Common myeloid progenitor, CD34-positive (primary cell): ENCODE results near the gene NPPA.

Source experiments
- CTCF ChIA-PET: fragments of 350-600 bp; sonication (Branson Sonifier 250); formaldehyde crosslinking; loops from one replicate; lab custom pipeline; 2021; ENCODE audit warnings: antibody characterized with exemption; lab: Charles Lee
- POLR2A ChIA-PET: fragments of 350-600 bp; sonication (Branson Sonifier 250); formaldehyde crosslinking; loops from one replicate; lab custom pipeline; 2021; ENCODE audit warnings: antibody characterized with exemption; lab: Charles Lee
- DNase-seq, 3 donors: peaks; one replicate each; pipeline versions ENCODE4 v3.0.0 to v3.0.0-alpha.2; 2013
- H3K27ac ChIP-seq, 2 experiments: 1 replicate in 1 of 2; 2 replicates in 1 of 2; pipeline ENCODE4 v1.7.0; 2013; ENCODE audit warnings: inconsistent platforms in 2 of 2, low read length in 2 of 2, mild to moderate bottlenecking in 2 of 2, low read depth in 1 of 2, moderate library complexity in 1 of 2; ENCODE audit not compliant: severe bottlenecking in 2 of 2, insufficient read depth in 1 of 2, poor library complexity in 1 of 2
- H3K27me3 ChIP-seq, 5 experiments: replicated peaks in 2 of 5; 1 replicate in 3 of 5; 2 replicates in 2 of 5; pipeline versions ENCODE4 v1.6.1 to v1.7.0; 2013; ENCODE audit warnings: low read length in 4 of 5, mild to moderate bottlenecking in 2 of 5, moderate library complexity in 2 of 5, inconsistent platforms in 1 of 5; ENCODE audit not compliant: insufficient read depth in 5 of 5, control insufficient read depth in 4 of 5
- H3K36me3 ChIP-seq, 4 experiments: 1 replicate in 2 of 4; 2 replicates in 2 of 4; pipeline versions ENCODE4 v1.6.1 to v1.7.0; 2013; ENCODE audit warnings: low read length in 3 of 4, control low read depth in 1 of 4, mild to moderate bottlenecking in 1 of 4; ENCODE audit not compliant: control insufficient read depth in 4 of 4, insufficient read depth in 4 of 4
- H3K4me1 ChIP-seq, 4 experiments: 1 replicate in 3 of 4; 2 replicates in 1 of 4; pipeline versions ENCODE4 v1.6.1 to v1.7.1; 2013; ENCODE audit warnings: low read length in 3 of 4, mild to moderate bottlenecking in 3 of 4, control low read depth in 1 of 4, inconsistent platforms in 1 of 4, moderate library complexity in 1 of 4; ENCODE audit not compliant: control insufficient read depth in 4 of 4, insufficient read depth in 4 of 4; ENCODE audit errors: control extremely low read depth in 1 of 4
- H3K4me3 ChIP-seq, 7 experiments: 1 replicate in 4 of 7; 2 replicates in 3 of 7; pipeline versions ENCODE4 v1.5.1 to v1.7.0; 2013; ENCODE audit warnings: mild to moderate bottlenecking in 7 of 7, low read length in 6 of 7, moderate library complexity in 6 of 7, inconsistent platforms in 2 of 7, low read depth in 2 of 7, control low read depth in 1 of 7; ENCODE audit not compliant: insufficient read depth in 4 of 7, control insufficient read depth in 1 of 7; ENCODE audit errors: extremely low read depth in 1 of 7
- H3K9me3 ChIP-seq, 5 experiments: 1 replicate in 4 of 5; 2 replicates in 1 of 5; pipeline versions ENCODE4 v1.6.1 to v1.7.1; 2013; ENCODE audit warnings: low read length in 4 of 5, mild to moderate bottlenecking in 2 of 5, inconsistent platforms in 1 of 5, low read depth in 1 of 5, moderate library complexity in 1 of 5; ENCODE audit not compliant: control insufficient read depth in 4 of 5, insufficient read depth in 2 of 5; ENCODE audit errors: control extremely low read depth in 1 of 5
- WGBS: methylation state at CpG from one replicate; pipeline ENCODE4 v1.1.5; 2013; ENCODE audit not compliant: insufficient coverage; 5-methylcytosine and 5-hydroxymethylcytosine counted together

The NPPA gene

DNA sequence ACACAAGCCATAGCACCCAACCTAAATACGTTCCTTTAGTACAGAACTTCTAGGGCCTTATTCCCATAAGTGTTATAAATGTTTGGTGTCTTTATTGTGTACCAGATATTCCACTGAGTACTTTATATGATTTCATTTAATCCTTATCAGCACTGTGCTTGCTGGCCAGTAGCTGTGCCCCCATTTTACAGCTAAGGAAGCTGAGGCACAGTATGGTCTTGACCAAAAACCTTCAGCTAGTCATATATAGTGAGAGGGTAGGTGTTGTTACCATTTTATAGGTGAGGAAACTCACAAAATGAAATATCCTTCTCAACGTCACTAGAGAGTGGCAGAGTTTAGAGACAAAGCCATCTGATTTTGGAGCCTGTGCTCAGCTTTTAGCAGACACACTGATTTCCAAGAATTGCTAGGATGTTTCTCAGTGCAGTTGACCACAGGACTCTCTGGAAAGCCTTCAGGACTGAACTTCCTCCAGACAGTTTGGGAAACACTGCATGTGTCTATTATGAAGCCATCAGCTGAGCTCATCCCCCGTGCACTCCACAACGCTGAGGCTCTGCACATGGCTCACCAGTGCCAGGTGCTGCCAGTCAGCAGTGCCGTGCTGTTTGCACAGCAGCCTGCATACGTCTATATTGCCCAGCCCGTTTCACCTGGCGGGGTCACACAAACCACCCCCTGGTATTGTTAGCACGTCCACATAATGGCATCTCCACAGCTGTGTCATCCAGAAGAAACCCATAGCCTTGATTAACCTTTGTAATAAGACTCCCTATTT, 15.4 kb downstream of the NPPA start:
- POLR2A ChIA-PET = interaction anchor here (1.3 kb wide), 1 partner anchor 76 kb away, joined by 4 read pairs; no protein-coding TSS in a partner anchor
- 89% methylated on average over 8 of the region's 9 CpGs for WGBS
- CTCF ChIA-PET = interaction anchor here (0.9 to 1.5 kb wide), 2 partner anchors 8 to 25 kb away, joined by 4 to 6 read pairs; no protein-coding TSS in a partner anchor

GRCh38 chr1:11828511-11828910, 19.1 kb downstream of the NPPA start:
- ChIA-PET CTCF (interaction anchor here (1.1 to 1.6 kb wide), 4 partner anchors 10 to 48 kb away, joined by 3 to 4 read pairs (median 3); no protein-coding TSS in a partner anchor), POLR2A (interaction anchor here (0.9 kb wide), 1 partner anchor 79 kb away, joined by 3 read pairs; no protein-coding TSS in a partner anchor)

More for the DNA sequence above, 15.4 kb downstream of the NPPA start:
- Histone ChIP-seq H3K27me3 (no peaks in the 10 kb centered on the region), H3K27ac (no peak overlapping the region), H3K9me3 (no peaks in the 10 kb centered on the region), H3K4me1 (no peaks in the 10 kb centered on the region), H3K36me3 (peaks cover 8 to 88% (median 68%) of the 10 kb centered on the region in 4 experiments), H3K4me3 (no peak overlapping the region)
- DNase-seq = no peak

DNA sequence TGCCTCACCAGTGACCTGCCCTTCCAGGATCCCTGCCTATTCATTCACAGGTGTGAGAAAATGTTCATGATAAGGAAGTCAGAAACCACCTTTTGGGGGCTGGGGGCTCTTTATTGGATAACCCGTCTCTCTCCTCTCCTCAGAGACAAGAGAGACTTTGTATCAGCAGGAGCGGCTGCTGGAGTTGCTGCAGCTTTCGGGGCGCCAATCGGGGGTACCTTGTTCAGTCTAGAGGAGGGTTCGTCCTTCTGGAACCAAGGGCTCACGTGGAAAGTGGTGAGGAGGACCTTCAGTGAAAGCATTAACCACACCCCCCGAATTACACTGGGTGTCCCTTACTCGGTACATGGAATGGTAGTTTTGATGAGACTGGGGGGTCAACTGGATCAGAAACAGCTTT, 20.6 kb downstream of the NPPA start:
- CTCF ChIA-PET = no interaction called here
- Histone ChIP-seq H3K4me3 (no peak overlapping the region), H3K27ac (no peak overlapping the region), H3K27me3 (no peaks in the 10 kb centered on the region), H3K4me1 (no peaks in the 10 kb centered on the region), H3K36me3 (peaks cover 16 to 87% (median 71%) of the 10 kb centered on the region in 4 experiments), H3K9me3 (no peaks in the 10 kb centered on the region)
- DNase-seq = no peak
- 100% methylated on average over 6 of the region's 9 CpGs for WGBS
- POLR2A ChIA-PET = no interaction called here

More at GRCh38 chr1:11828511-11828910, 19.1 kb downstream of the NPPA start:
- H3K27me3 ChIP-seq = no peaks in the 10 kb centered on the region
- no peak overlapping the region for H3K4me3 ChIP-seq
- H3K4me1 ChIP-seq = no peaks in the 10 kb centered on the region
- H3K27ac ChIP-seq = no peak overlapping the region
- no peak for DNase-seq
- no peaks in the 10 kb centered on the region for H3K9me3 ChIP-seq
- peaks cover 11 to 88% (median 67%) of the 10 kb centered on the region in 4 experiments for H3K36me3 ChIP-seq
- WGBS = 93% methylated on average over 19 of the region's 19 CpGs

GRCh38 chr1:11825131-11825530, 22.5 kb downstream of the NPPA start:
- Histone ChIP-seq H3K4me1 (no peaks in the 10 kb centered on the region), H3K4me3 (no peak overlapping the region), H3K36me3 (peaks cover 19 to 93% (median 71%) of the 10 kb centered on the region in 4 experiments), H3K9me3 (no peaks in the 10 kb centered on the region), H3K27ac (peak overlapping the region in 1 of 2 experiments; percentile 16), H3K27me3 (no peaks in the 10 kb centered on the region)
- DNase-seq = no peak
- POLR2A ChIA-PET = no interaction called here
- CTCF ChIA-PET = interaction anchor here (0.9 kb wide), 1 partner anchor 13 kb away, joined by 3 read pairs; no protein-coding TSS in a partner anchor
- 99% methylated on average over 7 of the region's 7 CpGs for WGBS

- ChIA-PET CTCF (interaction anchor here (1.0 kb wide), 1 partner anchor 15 kb away, joined by 3 read pairs; no protein-coding TSS in a partner anchor), POLR2A (interaction anchor here (0.5 kb wide), 1 partner anchor 10 kb away, joined by 4 read pairs; no protein-coding TSS in a partner anchor)
- Histone ChIP-seq H3K9me3 (no peaks in the 10 kb centered on the region), H3K4me3 (no peak overlapping the region), H3K27me3 (no peaks in the 10 kb centered on the region), H3K4me1 (no peaks in the 10 kb centered on the region), H3K27ac (no peak overlapping the region), H3K36me3 (peaks cover 20 to 92% (median 67%) of the 10 kb centered on the region in 4 experiments)
- 93% methylated on average over 15 of the region's 17 CpGs for WGBS
- DNase-seq = no peak
Observed at GRCh38 chr1:11823366-11824137, 24.0 kb downstream of the NPPA start.

- peaks cover 25 to 88% (median 61%) of the 10 kb centered on the region in 4 experiments for H3K36me3 ChIP-seq
- no peak overlapping the region for H3K27ac ChIP-seq
- ChIA-PET CTCF (interaction anchor here (0.6 kb wide), 1 partner anchor 18 kb away, joined by 3 read pairs; no protein-coding TSS in a partner anchor), POLR2A (no interaction called here)
- WGBS = 100% methylated on average over 2 of the region's 3 CpGs
- H3K4me1 ChIP-seq = no peaks in the 10 kb centered on the region
- no peaks in the 10 kb centered on the region for H3K9me3 ChIP-seq
- no peaks in the 10 kb centered on the region for H3K27me3 ChIP-seq
- H3K4me3 ChIP-seq = no peak overlapping the region
- no peak for DNase-seq
Observed at GRCh38 chr1:11822091-11822490, 25.5 kb downstream of the NPPA start.
